Memory B cell (primary cell): ENCODE measurements around the gene RMDN2.
"Not testable (repeated sequence)": the region's sequence is repeated elsewhere in the genome, so short reads cannot be mapped to it uniquely, and the experiment has no call there.

Experiments
- ATAC-seq: fragments of 150-1000 bp; cut with Tn5 transposase; 2 replicates; pipeline ENCODE4 v1.10.0; 2021; ENCODE audit warnings: low read depth, mild to moderate bottlenecking, moderate library complexity
- DNase-seq, 2 donors: peaks; one replicate each; pipeline ENCODE4 v3.0.0; 2022; ENCODE audit warnings: low spot score in 2 of 2
- H3K27ac Mint-ChIP-seq: one replicate; pipeline ENCODE4 v1.8.0; 2022; ENCODE audit warnings: mild to moderate bottlenecking, moderate library complexity, mixed read lengths
- H3K27me3 Mint-ChIP-seq: one replicate; pipeline ENCODE4 v1.8.0; 2022; ENCODE audit warnings: mixed read lengths
- H3K36me3 Mint-ChIP-seq: one replicate; pipeline ENCODE4 v1.8.0; 2022; ENCODE audit warnings: mild to moderate bottlenecking, mixed read lengths
- H3K4me1 Mint-ChIP-seq: one replicate; pipeline ENCODE4 v1.8.0; 2022; ENCODE audit warnings: mixed read lengths
- H3K4me3 Mint-ChIP-seq: one replicate; pipeline ENCODE4 v1.8.0; 2022; ENCODE audit warnings: mild to moderate bottlenecking, moderate library complexity, mixed read lengths
- H3K9me3 Mint-ChIP-seq: one replicate; pipeline ENCODE4 v1.8.0; 2022; ENCODE audit warnings: mixed read lengths

Gene RMDN2

GRCh38 chr2:37930392-37930791 lies 5.3 kb downstream of the RMDN2 start:
- H3K9me3 Mint-ChIP-seq, H3K4me3 Mint-ChIP-seq, H3K27ac Mint-ChIP-seq, ATAC-seq, H3K36me3 Mint-ChIP-seq, DNase-seq, H3K27me3 Mint-ChIP-seq: not testable (repeated sequence)
- H3K4me1 Mint-ChIP-seq: peaks cover 27% of the 10 kb centered on the region

DNA sequence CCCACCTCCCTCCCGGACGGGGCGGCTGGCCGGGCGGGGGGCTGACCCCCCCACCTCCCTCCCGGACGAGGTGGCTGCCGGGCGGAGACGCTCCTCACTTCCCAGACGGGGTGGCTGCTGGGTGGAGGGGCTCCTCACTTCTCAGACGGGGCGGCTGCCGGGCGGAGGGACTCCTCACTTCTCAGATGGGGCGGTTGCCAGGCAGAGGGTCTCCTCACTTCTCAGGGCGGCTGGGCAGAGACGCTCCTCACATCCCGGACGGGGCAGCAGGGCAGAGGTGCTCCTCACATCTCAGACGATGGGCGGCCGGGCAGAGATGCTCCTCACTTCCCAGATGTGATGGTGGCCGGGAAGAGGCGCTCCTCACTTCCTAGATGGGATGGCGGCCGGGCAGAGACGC lies 7.8 kb downstream of the RMDN2 start:
- not testable (repeated sequence) for ATAC-seq, DNase-seq, H3K36me3 Mint-ChIP-seq, H3K27me3 Mint-ChIP-seq, H3K9me3 Mint-ChIP-seq, H3K27ac Mint-ChIP-seq, H3K4me3 Mint-ChIP-seq
- peaks cover 50% of the 10 kb centered on the region for H3K4me1 Mint-ChIP-seq

DNA sequence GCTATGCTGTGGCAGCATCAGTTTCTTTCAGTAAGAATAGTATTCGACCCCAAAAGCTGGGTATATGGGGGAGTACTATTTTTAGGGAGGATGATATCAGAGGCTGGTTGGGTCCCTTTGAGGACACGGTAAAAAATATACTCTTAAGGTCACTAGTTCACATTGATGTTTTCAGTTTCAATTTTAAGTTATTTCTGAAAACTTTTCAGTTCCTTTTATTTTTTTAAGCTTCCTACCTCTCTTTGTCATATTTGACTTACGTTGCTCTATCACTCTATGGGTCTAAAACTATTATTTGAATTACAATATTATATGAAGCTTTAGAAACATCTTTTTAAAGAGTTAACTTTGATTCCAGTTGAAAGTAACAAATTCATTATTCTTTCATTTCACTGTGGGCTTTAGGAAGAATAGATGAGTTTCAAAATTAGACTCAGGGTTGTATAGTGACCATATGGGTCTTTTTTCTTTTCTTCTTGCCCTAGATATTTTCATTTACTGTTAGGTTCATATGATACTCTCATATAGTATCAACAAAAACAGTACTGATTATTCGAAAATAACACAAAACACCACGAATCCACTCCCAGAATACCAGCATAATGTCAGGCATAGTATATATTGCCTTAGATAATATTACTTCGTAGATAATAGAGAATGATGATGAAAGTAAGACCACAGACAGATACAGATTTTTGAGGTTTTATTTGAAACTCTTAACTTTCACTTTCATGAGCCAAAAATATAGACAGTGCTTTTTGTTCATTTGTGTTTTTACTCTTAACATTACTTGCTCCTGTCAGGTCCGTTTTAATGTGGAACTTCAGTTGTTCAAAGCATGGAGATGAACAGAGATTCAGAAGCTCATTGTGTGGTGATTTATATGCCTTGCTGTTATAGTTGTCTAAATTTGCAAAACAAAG lies 9.8 kb downstream of the RMDN2 start:
- peak in 1 of 2 donors; percentile 16 for DNase-seq
- Mint-ChIP-seq H3K4me1 (peaks cover 54% of the 10 kb centered on the region), H3K27me3 (no peaks in the 10 kb centered on the region), H3K27ac (peak overlapping the region; percentile 95), H3K9me3 (no peaks in the 10 kb centered on the region), H3K4me3 (peak overlapping the region; percentile 82), H3K36me3 (peaks cover 11% of the 10 kb centered on the region)
- peak; percentile 88 for ATAC-seq

GRCh38 chr2:37937568-37937967 lies 12.5 kb downstream of the RMDN2 start:
- peaks cover 14% of the 10 kb centered on the region for H3K36me3 Mint-ChIP-seq
- ATAC-seq, H3K27me3 Mint-ChIP-seq, DNase-seq, H3K9me3 Mint-ChIP-seq: not testable (repeated sequence)
- peak overlapping the region; percentile 66 for H3K4me3 Mint-ChIP-seq
- H3K4me1 Mint-ChIP-seq: peaks cover 54% of the 10 kb centered on the region
- peak overlapping the region; percentile 6 for H3K27ac Mint-ChIP-seq

DNA sequence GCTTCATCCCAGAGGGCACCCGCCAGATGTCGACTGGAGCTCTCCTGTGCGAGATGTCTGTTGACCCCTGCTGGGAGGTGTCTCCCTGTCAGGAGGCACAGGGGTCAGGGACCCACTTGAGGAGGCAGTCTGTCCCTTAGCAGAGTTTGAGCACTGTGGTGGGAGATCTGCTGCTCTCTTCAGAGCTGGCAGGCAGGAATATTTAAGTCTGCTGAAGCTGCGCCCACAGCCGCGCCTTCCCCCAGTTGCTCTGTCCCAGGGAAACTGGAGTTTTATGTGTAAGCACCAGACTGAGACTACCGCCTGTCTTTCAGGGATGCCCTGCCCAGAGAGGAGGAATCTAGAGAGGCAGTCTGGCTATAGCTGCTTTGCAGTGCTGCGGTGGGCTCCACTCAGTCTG lies 16.2 kb downstream of the RMDN2 start:
- DNase-seq, H3K9me3 Mint-ChIP-seq, H3K27me3 Mint-ChIP-seq, H3K4me3 Mint-ChIP-seq, H3K27ac Mint-ChIP-seq, ATAC-seq: not testable (repeated sequence)
- peaks cover 14% of the 10 kb centered on the region for H3K36me3 Mint-ChIP-seq
- peaks cover 43% of the 10 kb centered on the region for H3K4me1 Mint-ChIP-seq

- DNase-seq (no peak), ATAC-seq (no peak)
- Mint-ChIP-seq H3K4me3 (no peak overlapping the region), H3K4me1 (peaks cover 21% of the 10 kb centered on the region), H3K27ac (no peak overlapping the region), H3K27me3 (no peaks in the 10 kb centered on the region), H3K9me3 (peaks cover 6% of the 10 kb centered on the region), H3K36me3 (peaks cover 12% of the 10 kb centered on the region)
These were observed 19.2 kb downstream of the RMDN2 start for GRCh38 chr2:37944268-37944667.

GRCh38 chr2:37947306-37947705 lies 22.2 kb downstream of the RMDN2 start:
- Mint-ChIP-seq H3K27ac (no peak overlapping the region), H3K4me1 (peaks cover 6% of the 10 kb centered on the region), H3K4me3 (no peak overlapping the region), H3K9me3 (no peaks in the 10 kb centered on the region), H3K27me3 (no peaks in the 10 kb centered on the region), H3K36me3 (peaks cover 8% of the 10 kb centered on the region)
- ATAC-seq: no peak
- DNase-seq: no peak

GRCh38 chr2:37962018-37962739 lies 37.1 kb downstream of the RMDN2 start:
- not testable (repeated sequence) for H3K4me1 Mint-ChIP-seq, ATAC-seq, H3K4me3 Mint-ChIP-seq, DNase-seq, H3K27me3 Mint-ChIP-seq, H3K27ac Mint-ChIP-seq
- Mint-ChIP-seq H3K9me3 (peaks cover 25% of the 10 kb centered on the region), H3K36me3 (peaks cover 39% of the 10 kb centered on the region)

- ATAC-seq, H3K27me3 Mint-ChIP-seq, H3K27ac Mint-ChIP-seq: not testable (repeated sequence)
These were observed 37.6 kb downstream of the RMDN2 start for GRCh38 chr2:37962740-37963121.

GRCh38 chr2:37963901-37964300 lies 38.8 kb downstream of the RMDN2 start:
- not testable (repeated sequence) for H3K4me1 Mint-ChIP-seq, ATAC-seq, H3K27ac Mint-ChIP-seq, DNase-seq, H3K27me3 Mint-ChIP-seq, H3K4me3 Mint-ChIP-seq
- Mint-ChIP-seq H3K9me3 (peaks cover 23% of the 10 kb centered on the region), H3K36me3 (peaks cover 32% of the 10 kb centered on the region)

More at GRCh38 chr2:37962740-37963121, 37.6 kb downstream of the RMDN2 start:
- H3K9me3 Mint-ChIP-seq: peaks cover 25% of the 10 kb centered on the region
- H3K36me3 Mint-ChIP-seq: peaks cover 38% of the 10 kb centered on the region
- not testable (repeated sequence) for H3K4me3 Mint-ChIP-seq, H3K4me1 Mint-ChIP-seq, DNase-seq

DNA sequence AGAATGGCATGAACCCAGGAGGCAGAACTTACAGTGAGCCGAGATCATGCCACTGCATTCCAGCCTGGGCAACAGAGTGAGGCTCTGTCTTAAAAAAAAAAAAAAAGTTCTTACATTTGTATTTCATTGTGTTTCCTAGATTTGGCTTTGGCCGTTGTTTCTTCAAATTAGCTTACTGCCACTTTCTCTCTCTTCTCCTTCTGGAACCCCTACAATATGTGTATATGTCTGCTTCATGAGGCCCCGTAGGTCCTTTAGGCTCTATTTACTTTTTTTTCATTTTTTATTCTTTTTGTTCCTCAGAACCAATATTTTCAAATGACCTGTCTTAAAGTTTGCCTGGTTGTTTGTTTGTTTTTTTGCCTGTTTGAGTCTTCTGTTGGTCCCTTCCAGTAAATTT lies 41.2 kb downstream of the RMDN2 start:
- H3K27ac Mint-ChIP-seq: no peak overlapping the region
- peaks cover 3% of the 10 kb centered on the region for H3K4me1 Mint-ChIP-seq
- H3K9me3 Mint-ChIP-seq: peaks cover 11% of the 10 kb centered on the region

DNA sequence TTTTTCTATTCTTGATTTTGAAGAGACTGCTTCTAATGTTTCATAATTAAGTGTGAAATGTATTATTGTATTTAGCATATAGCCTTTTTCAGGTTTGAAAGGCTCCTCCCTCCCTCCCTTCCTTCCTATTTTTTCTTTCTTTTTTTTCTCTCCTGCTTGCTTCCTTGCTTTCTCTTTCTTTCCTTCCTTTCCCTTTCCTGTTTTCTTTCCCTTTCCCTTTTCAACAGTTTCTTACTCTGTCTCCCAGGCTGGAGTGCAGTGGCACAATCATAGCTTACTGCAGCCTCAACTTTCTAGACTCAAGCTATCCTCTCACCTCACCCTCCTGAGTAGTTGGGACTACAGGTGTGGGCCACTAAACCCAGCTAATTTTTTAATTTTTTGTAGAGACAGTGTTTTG lies 44.6 kb downstream of the RMDN2 start:
- Mint-ChIP-seq H3K36me3 (peaks cover 17% of the 10 kb centered on the region), H3K27ac (no peak overlapping the region)
- no peak for ATAC-seq

More for the DNA sequence above, 41.2 kb downstream of the RMDN2 start:
- ATAC-seq (no peak), DNase-seq (no peak)
- peaks cover 17% of the 10 kb centered on the region for H3K36me3 Mint-ChIP-seq
- H3K4me3 Mint-ChIP-seq: no peak overlapping the region
- no peaks in the 10 kb centered on the region for H3K27me3 Mint-ChIP-seq

DNA sequence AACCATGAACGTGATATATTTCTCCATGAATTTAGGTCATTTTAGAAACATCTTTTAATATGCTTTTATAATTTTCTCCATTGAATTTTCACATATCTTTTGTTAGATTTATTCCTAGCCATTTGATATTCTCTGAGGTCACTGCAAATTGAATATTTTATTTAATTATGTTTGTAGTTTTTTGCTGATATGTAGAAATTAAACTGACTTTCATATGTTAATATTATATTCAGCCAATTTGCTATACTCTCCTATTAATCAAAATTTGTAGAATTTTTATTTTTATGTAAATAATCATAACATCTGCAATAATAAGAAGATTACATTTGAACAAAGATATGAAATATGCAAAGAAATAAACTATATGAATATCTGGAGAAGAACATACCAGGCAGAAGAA lies 46.9 kb downstream of the RMDN2 start:
- DNase-seq (no peak), ATAC-seq (no peak)
- no peaks in the 10 kb centered on the region for H3K27me3 Mint-ChIP-seq
- H3K4me3 Mint-ChIP-seq: no peak overlapping the region
- H3K9me3 Mint-ChIP-seq: peaks cover 3% of the 10 kb centered on the region
- H3K27ac Mint-ChIP-seq: no peak overlapping the region
- peaks cover 6% of the 10 kb centered on the region for H3K4me1 Mint-ChIP-seq
- peaks cover 11% of the 10 kb centered on the region for H3K36me3 Mint-ChIP-seq

More for the DNA sequence above, 44.6 kb downstream of the RMDN2 start:
- peaks cover 9% of the 10 kb centered on the region for H3K9me3 Mint-ChIP-seq
- no peak for DNase-seq
- H3K4me1 Mint-ChIP-seq: peaks cover 6% of the 10 kb centered on the region
- no peak overlapping the region for H3K4me3 Mint-ChIP-seq
- no peaks in the 10 kb centered on the region for H3K27me3 Mint-ChIP-seq

DNA sequence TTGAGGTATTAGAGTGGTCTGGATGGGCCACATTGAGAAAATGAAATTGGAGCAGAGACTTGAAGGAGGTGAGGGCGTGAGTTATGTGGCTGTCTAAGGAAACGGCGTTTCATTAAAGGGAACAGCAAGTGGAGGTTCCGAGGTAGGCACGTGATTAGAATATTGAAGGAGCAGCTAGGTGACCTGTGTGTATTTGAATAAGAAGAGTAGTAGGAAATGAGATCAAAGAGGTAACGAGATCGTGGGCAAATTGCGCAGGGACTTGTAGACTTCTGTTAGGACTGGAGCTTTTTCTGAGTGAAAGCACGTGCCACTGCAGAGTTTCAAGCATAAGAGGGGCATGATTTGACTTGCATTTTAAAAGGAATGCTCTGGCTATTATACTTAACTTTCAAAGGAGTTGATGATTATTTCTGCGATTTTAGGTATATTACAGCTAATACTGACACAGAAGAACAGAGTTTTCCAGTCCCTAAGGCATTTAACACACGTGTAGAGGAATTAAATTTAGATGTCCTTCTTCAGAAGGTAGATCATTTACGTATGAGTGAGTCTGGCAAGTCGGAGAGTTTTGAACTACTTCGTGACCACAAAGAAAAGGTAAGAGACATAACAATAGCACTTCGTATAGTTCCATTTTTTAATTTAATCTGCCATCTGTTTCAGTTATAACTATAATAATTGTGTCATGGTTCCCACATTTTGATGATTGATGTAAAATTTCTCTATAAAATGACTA lies 48.7 kb downstream of the RMDN2 start:
- Mint-ChIP-seq H3K4me1 (peaks cover 6% of the 10 kb centered on the region), H3K27me3 (no peaks in the 10 kb centered on the region), H3K9me3 (no peaks in the 10 kb centered on the region), H3K27ac (no peak overlapping the region), H3K4me3 (no peak overlapping the region), H3K36me3 (peaks cover 8% of the 10 kb centered on the region)
- DNase-seq (no peak), ATAC-seq (no peak)
